HCT116 (cell line): ENCODE results near the gene AMOTL1. TPM values are rescaled to one million over a fixed set of nuclear protein-coding genes. Genes with fewer than 3 reads are reported as not detected.

Source experiments
- ATAC-seq: fragments of 200-7000 bp; cut with Tn5 transposase; 2 replicates; pipeline ENCODE4 v1.9.1; 2020; ENCODE audit warnings: mild to moderate bottlenecking, moderate library complexity
- BruUV-seq: library from RNA; stranded (reverse); fragments of 400-500 nt; replicated peaks from 2 replicates; lab custom pipeline; 2021; lab: Mats Ljungman, UMichigan
- CTCF ChIA-PET: fragments of 300-600 bp; sonication (Branson Sonifier 250); formaldehyde crosslinking; loops from one replicate; lab custom pipeline; 2021; ENCODE audit warnings: antibody characterized with exemption; lab: Charles Lee
- POLR2A ChIA-PET: fragments of 300-600, 350-600 bp; sonication (Branson Sonifier 250); formaldehyde crosslinking; loops from one replicate; lab custom pipeline; 2021; ENCODE audit warnings: antibody characterized with exemption; lab: Charles Lee
- RAD21 ChIA-PET, 2 experiments: fragments of 300-600 bp; sonication (Branson Sonifier 250); formaldehyde crosslinking; loops; one replicate each; lab custom pipeline; 2023; ENCODE audit warnings: low total read pairs in 2 of 2; ENCODE audit not compliant: uncharacterized antibody in 2 of 2, unreplicated experiment in 2 of 2, low non-redundant PET in 1 of 2; lab: Charles Lee
- DNase-seq: peaks from one replicate; pipeline ENCODE4 v3.0.0-alpha.2; 2010; ENCODE audit warnings: low read depth, low spot score
- H2AFZ ChIP-seq: fragments of 200-600 bp; shearing (Covaris generic), sonication (generic); 2 replicates; pipeline ENCODE4 v1.6.1; 2017; ENCODE audit warnings: low read depth, mixed run types, mixed read lengths, antibody characterized with exemption, low read length; ENCODE audit not compliant: poor library complexity, severe bottlenecking
- H3K27ac ChIP-seq: 2 replicates; pipeline ENCODE4 v1.5.1; 2012; ENCODE audit warnings: low read depth, low read length
- H3K27me3 ChIP-seq: fragments of 200-600 bp; sonication (generic); 2 replicates; pipeline ENCODE4 v1.6.1; 2016; ENCODE audit warnings: mixed run types, low read length, mixed read lengths; ENCODE audit not compliant: insufficient read depth
- H3K36me3 ChIP-seq, 2 experiments: fragments of 200-500 bp in 1 of 2; fragments of 200-600 bp in 1 of 2; sonication (Bioruptor generic) in 1 of 2; sonication (generic) in 1 of 2; 2 replicates each; pipeline versions ENCODE4 v1.5.1 to v1.6.1; 2014 to 2016; ENCODE audit warnings: low read length in 2 of 2, inconsistent platforms in 1 of 2, mixed read lengths in 1 of 2, mixed run types in 1 of 2; ENCODE audit not compliant: insufficient read depth in 2 of 2, control insufficient read depth in 1 of 2
- H3K4me1 ChIP-seq, 2 experiments: fragments of 200-600 bp in 1 of 2; sonication (generic) in 1 of 2; 2 replicates each; pipeline versions ENCODE4 v1.5.1 to v1.6.1; 2012 to 2017; ENCODE audit warnings: low read length in 2 of 2, inconsistent platforms in 1 of 2, mild to moderate bottlenecking in 1 of 2, mixed read lengths in 1 of 2, mixed run types in 1 of 2, moderate library complexity in 1 of 2; ENCODE audit not compliant: insufficient read depth in 2 of 2, control insufficient read depth in 1 of 2
- H3K4me2 ChIP-seq: fragments of 200-600 bp; sonication (generic); 2 replicates; pipeline ENCODE4 v1.6.1; 2017; ENCODE audit warnings: mixed run types, low read length, mixed read lengths
- H3K4me3 ChIP-seq, 2 experiments: fragments of 200-600 bp in 1 of 2; sonication (generic) in 1 of 2; replicated peaks in 1 of 2; 2 replicates each; pipeline ENCODE4 v1.5.1; 2011 to 2016; ENCODE audit warnings: low read length in 2 of 2, control low read depth in 1 of 2, low read depth in 1 of 2, mild to moderate bottlenecking in 1 of 2, mixed read lengths in 1 of 2, mixed run types in 1 of 2
- H3K79me2 ChIP-seq: fragments of 200-600 bp; sonication (generic); 2 replicates; pipeline ENCODE4 v1.6.1; 2017; ENCODE audit warnings: mild to moderate bottlenecking, mixed run types, low read length, moderate library complexity, mixed read lengths; ENCODE audit not compliant: insufficient read depth
- H3K9ac ChIP-seq: fragments of 200-600 bp; sonication (generic); 2 replicates; pipeline ENCODE4 v1.6.1; 2016; ENCODE audit warnings: low read length, mixed read lengths
- H3K9me2 ChIP-seq: fragments of 200-600 bp; sonication (generic), shearing (Covaris generic); 2 replicates; pipeline ENCODE4 v1.6.1; 2017; ENCODE audit warnings: mixed run types, mild to moderate bottlenecking, moderate library complexity; ENCODE audit not compliant: insufficient read depth
- H3K9me3 ChIP-seq, 2 experiments: fragments of 200-500 bp in 1 of 2; fragments of 200-600 bp in 1 of 2; sonication (Bioruptor generic) in 1 of 2; sonication (generic) in 1 of 2; 2 replicates each; pipeline ENCODE4 v1.6.1; 2014 to 2017; ENCODE audit warnings: low read length in 2 of 2, mixed read lengths in 2 of 2, inconsistent platforms in 1 of 2, low read depth in 1 of 2, mild to moderate bottlenecking in 1 of 2, mixed run types in 1 of 2, moderate library complexity in 1 of 2; ENCODE audit not compliant: control insufficient read depth in 1 of 2, insufficient read depth in 1 of 2
- H4K20me1 ChIP-seq: fragments of 200-600 bp; sonication (generic), shearing (Covaris generic); 2 replicates; pipeline ENCODE4 v1.6.1; 2017; ENCODE audit warnings: mixed run types, mild to moderate bottlenecking, moderate library complexity; ENCODE audit not compliant: insufficient read depth
- CEBPB ChIP-seq: IDR thresholded peaks from 2 replicates; pipeline ENCODE4 v1.6.1; 2012; ENCODE audit warnings: low read depth
- CTCF ChIP-seq, 3 experiments: fragments of 200-600 bp in 1 of 3; sonication (generic) in 1 of 3; IDR thresholded peaks in 2 of 3; conservative IDR thresholded peaks in 1 of 3; 2 replicates each; pipeline ENCODE4 v1.5.1; 2012 to 2017; ENCODE audit warnings: low read depth in 2 of 3, low read length in 2 of 3, antibody characterized with exemption in 1 of 3, borderline replicate concordance in 1 of 3, control low read depth in 1 of 3, mild to moderate bottlenecking in 1 of 3, mixed read lengths in 1 of 3, mixed run types in 1 of 3, moderate library complexity in 1 of 3; ENCODE audit not compliant: insufficient read depth in 1 of 3
- EGR1 ChIP-seq: IDR thresholded peaks from 2 replicates; pipeline ENCODE4 v1.6.1; 2012; ENCODE audit warnings: low read depth
- EZH2phosphoT487 ChIP-seq: fragments of 200-600 bp; IDR thresholded peaks from 2 replicates; pipeline ENCODE4 v1.6.1; 2018; ENCODE audit warnings: antibody characterized with exemption, borderline replicate concordance
- MAX ChIP-seq: IDR thresholded peaks from 2 replicates; pipeline ENCODE4 v1.6.1; 2012
- POLR2A ChIP-seq: IDR thresholded peaks from 2 replicates; pipeline ENCODE4 v1.7.0; 2011; ENCODE audit warnings: borderline replicate concordance; ENCODE audit not compliant: insufficient read depth, insufficient read length; ENCODE audit errors: extremely low read depth
- SRF ChIP-seq: IDR thresholded peaks from 2 replicates; pipeline ENCODE4 v1.6.1; 2012; ENCODE audit warnings: low read depth
- TCF7L2 ChIP-seq: IDR thresholded peaks from 2 replicates; pipeline ENCODE4 v1.7.0; 2011; ENCODE audit warnings: borderline replicate concordance, inconsistent platforms; ENCODE audit not compliant: insufficient read depth, insufficient read length; ENCODE audit errors: extremely low read depth
- YY1 ChIP-seq: IDR thresholded peaks from 2 replicates; pipeline ENCODE4 v1.6.1; 2011; ENCODE audit warnings: low read length, low read depth, moderate library complexity, mild to moderate bottlenecking; ENCODE audit not compliant: insufficient replicate concordance; ENCODE audit errors: extremely low read depth
- ZFX ChIP-seq: fragments of 450-650 bp; IDR thresholded peaks from 2 replicates; pipeline ENCODE4 v1.6.1; 2017
- ZNF274 ChIP-seq: fragments of 200-500 bp; sonication (Bioruptor generic); IDR thresholded peaks from 2 replicates; pipeline ENCODE4 v1.6.1; 2014; ENCODE audit warnings: mild to moderate bottlenecking, low read depth, low read length, inconsistent platforms
- intact Hi-C: fragments of 100-400 bp; cut with micrococcal nuclease; formaldehyde crosslinking; loops from 2 replicates; pipeline ENCODE4 v1.10.0; 2022
- total RNA-seq: library from RNA; stranded (reverse); gene quantifications from one replicate; pipeline ENCODE4 v1.2.1, GENCODE V29; 2021; ENCODE audit not compliant: unreplicated experiment
- TF ChIP-seq, protein P1 (sequence below): IDR thresholded peaks from 2 replicates; pipeline ENCODE4 v1.6.1; 2011; ENCODE audit warnings: mild to moderate bottlenecking, low read length, moderate library complexity; ENCODE audit not compliant: insufficient replicate concordance; ENCODE audit errors: extremely low read depth
- TF ChIP-seq, protein P2 (sequence below): IDR thresholded peaks from 2 replicates; pipeline ENCODE4 v1.6.1; 2012

Gene AMOTL1
- total RNA-seq, 1 experiment from 2014 or later = 27.6 TPM

GRCh38 chr11:94796863-94797262 lies 28.7 kb downstream of the AMOTL1 start:
- Histone ChIP-seq H3K4me3 (no peak overlapping the region), H3K4me2 (peak overlapping the region; percentile 31), H3K27me3 (no peaks in the 10 kb centered on the region), H3K4me1 (peaks cover 46 to 58% of the 10 kb centered on the region in 2 experiments), H3K9me2 (no peaks in the 10 kb centered on the region), H3K9ac (no peak overlapping the region), H3K79me2 (peaks cover 44% of the 10 kb centered on the region), H3K27ac (no peak overlapping the region), H3K9me3 (no peaks in the 10 kb centered on the region), H4K20me1 (no peaks in the 10 kb centered on the region), H2AFZ (no peak overlapping the region), H3K36me3 (0 out of 4 replicates have a peak, but pooled peaks cover 0 to 2% of the 10 kb centered on the region in 2 experiments)
- ATAC-seq = no peak
- no TSS peak for BruUV-seq
- no peak for DNase-seq
- POLR2A ChIA-PET = no interaction called here
- intact Hi-C loops = no loop called here
- CTCF ChIA-PET = interaction anchor here (1.7 kb wide), 1 partner anchor 11 kb away, joined by 3 read pairs; no protein-coding TSS in a partner anchor
- TF ChIP-seq SRF (peak; percentile 26; the same call in 1 of the 2 replicates), ZNF274 (no peak)
- RAD21 ChIA-PET = no interaction called here

DNA sequence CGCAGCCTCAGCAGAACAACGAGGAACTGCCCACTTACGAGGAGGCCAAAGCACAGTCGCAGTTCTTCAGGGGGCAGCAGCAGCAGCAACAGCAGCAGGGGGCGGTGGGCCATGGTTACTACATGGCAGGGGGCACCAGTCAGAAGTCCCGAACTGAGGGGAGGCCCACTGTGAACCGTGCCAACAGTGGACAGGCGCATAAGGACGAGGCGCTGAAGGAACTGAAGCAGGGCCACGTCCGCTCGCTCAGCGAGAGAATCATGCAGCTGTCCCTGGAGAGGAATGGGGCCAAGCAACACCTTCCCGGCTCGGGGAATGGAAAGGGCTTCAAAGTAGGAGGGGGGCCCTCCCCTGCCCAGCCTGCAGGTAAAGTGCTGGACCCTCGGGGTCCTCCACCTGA lies 31.6 kb downstream of the AMOTL1 start:
- no peak for TF ChIP-seq TCF7L2
- no peak for TF ChIP-seq YY1
- TF ChIP-seq, protein P1, sequence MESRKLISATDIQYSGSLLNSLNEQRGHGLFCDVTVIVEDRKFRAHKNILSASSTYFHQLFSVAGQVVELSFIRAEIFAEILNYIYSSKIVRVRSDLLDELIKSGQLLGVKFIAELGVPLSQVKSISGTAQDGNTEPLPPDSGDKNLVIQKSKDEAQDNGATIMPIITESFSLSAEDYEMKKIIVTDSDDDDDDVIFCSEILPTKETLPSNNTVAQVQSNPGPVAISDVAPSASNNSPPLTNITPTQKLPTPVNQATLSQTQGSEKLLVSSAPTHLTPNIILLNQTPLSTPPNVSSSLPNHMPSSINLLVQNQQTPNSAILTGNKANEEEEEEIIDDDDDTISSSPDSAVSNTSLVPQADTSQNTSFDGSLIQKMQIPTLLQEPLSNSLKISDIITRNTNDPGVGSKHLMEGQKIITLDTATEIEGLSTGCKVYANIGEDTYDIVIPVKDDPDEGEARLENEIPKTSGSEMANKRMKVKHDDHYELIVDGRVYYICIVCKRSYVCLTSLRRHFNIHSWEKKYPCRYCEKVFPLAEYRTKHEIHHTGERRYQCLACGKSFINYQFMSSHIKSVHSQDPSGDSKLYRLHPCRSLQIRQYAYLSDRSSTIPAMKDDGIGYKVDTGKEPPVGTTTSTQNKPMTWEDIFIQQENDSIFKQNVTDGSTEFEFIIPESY = no peak
- TF ChIP-seq EGR1 = no peak
- TF ChIP-seq, protein P2, sequence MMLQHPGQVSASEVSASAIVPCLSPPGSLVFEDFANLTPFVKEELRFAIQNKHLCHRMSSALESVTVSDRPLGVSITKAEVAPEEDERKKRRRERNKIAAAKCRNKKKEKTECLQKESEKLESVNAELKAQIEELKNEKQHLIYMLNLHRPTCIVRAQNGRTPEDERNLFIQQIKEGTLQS = no peak
- TF ChIP-seq CTCF (IDR thresholded peaks at IDR 0.05 in 2 of 3, conservative IDR thresholded peaks at IDR 0.05 in 1 of 3; ENCODE audit: borderline replicate concordance in 1 of 3, insufficient read depth in 1 of 3, low read depth in 2 of 3, low read length in 2 of 3) = no peak
- TF ChIP-seq ZNF274 = no peak
- TF ChIP-seq CEBPB = no peak
- no peak for TF ChIP-seq EZH2phosphoT487
- no peak for TF ChIP-seq ZFX
- no peak for TF ChIP-seq POLR2A
- no peak for TF ChIP-seq MAX
- no peak for ATAC-seq
- H3K4me3 ChIP-seq = no peak overlapping the region
- no peaks in the 10 kb centered on the region for H3K27me3 ChIP-seq
- no peaks in the 10 kb centered on the region for H3K9me2 ChIP-seq
- POLR2A ChIA-PET = no interaction called here
- H3K36me3 ChIP-seq = 0 out of 4 replicates have a peak, but pooled peaks cover 0 to 2% of the 10 kb centered on the region in 2 experiments
- no peak overlapping the region for H3K9ac ChIP-seq
- TSS peak; percentile 36 for BruUV-seq
- CTCF ChIA-PET = no interaction called here
- H3K4me1 ChIP-seq = peaks cover 26 to 32% of the 10 kb centered on the region in 2 experiments
- no peak overlapping the region for H2AFZ ChIP-seq
- no peaks in the 10 kb centered on the region for H4K20me1 ChIP-seq
- peaks cover 48% of the 10 kb centered on the region for H3K79me2 ChIP-seq
- RAD21 ChIA-PET = no interaction called here
- intact Hi-C loops = no loop called here
- no peaks in the 10 kb centered on the region for H3K9me3 ChIP-seq
- no peak for DNase-seq
- no peak overlapping the region for H3K27ac ChIP-seq
- no peak overlapping the region for H3K4me2 ChIP-seq
